ENCODE data around the gene APOE. TPM values are rescaled to one million over a fixed set of nuclear protein-coding genes. Genes with fewer than 3 reads are reported as not detected.

APOE gene
- total and polyA plus RNA-seq, 2 of the 13 experiments (the other 11 are each of a cell fraction or from before 2014, with no cell fraction given), result 1,328 to 1,470 TPM

DNA sequence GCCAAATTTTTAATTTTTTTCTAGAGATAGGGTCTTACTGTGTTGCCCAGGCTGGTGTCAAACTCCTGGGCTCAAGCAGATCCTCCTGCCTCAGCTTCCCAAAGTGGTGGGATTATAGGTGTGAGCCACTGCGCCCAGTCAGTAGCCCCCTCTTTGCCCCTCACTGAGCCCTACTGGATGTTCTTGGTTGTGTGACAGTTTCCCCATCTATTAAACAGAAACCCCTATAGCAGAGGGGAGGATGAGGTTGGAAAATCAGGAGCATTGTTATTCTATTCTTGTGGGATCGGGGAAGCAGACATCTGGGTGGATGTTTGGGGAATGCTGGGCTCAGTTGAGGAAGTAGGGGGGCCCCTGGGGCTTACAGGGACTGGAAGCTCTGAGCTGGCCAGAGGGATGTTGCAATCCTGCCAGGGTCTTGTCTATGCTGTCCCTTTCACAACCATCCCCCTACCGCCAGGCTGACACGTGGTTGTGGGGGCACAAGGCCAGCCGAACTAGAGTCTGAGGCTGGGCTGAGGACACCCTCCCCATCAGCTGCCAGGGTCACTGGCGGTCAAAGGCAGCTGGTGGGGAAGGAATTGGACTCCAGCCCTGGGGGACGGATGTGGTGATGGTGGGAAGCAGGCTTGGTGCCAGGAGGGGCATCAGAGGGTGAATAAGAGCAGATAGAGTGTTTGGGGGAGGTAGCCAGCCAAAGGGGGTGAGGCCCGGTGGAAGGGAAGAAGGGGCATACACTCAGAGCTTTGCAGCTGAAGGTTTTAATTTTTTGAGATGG, 19.7 kb downstream of the APOE start (continued):
- TF ChIP-seq ZNF574 (CRISPR knock-in tag; IDR thresholded peaks at IDR 0.05), result peak; percentile 92
- no peak for TF ChIP-seq ZNF562 (CRISPR knock-in tag; IDR thresholded peaks at IDR 0.05; ENCODE audit: borderline replicate concordance)
- peak; percentile 80 for TF ChIP-seq GATAD1 (CRISPR knock-in tag; IDR thresholded peaks at IDR 0.05)
- TF ChIP-seq, protein P1, sequence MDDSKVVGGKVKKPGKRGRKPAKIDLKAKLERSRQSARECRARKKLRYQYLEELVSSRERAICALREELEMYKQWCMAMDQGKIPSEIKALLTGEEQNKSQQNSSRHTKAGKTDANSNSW (CRISPR knock-in tag; IDR thresholded peaks at IDR 0.05; ENCODE audit: borderline replicate concordance), result no peak
- no peak for TF ChIP-seq NFE2L1 (CRISPR knock-in tag; IDR thresholded peaks at IDR 0.05; ENCODE audit: borderline replicate concordance)
- peak; percentile 76; the same call in 1 of the 2 replicates for TF ChIP-seq AKAP8 (CRISPR knock-in tag; IDR thresholded peaks at IDR 0.05)
- TF ChIP-seq ZBTB20 (CRISPR knock-in tag; IDR thresholded peaks at IDR 0.05; ENCODE audit: borderline replicate concordance, low read depth), result peak; percentile 88; the same call in 1 of the 2 replicates
- TF ChIP-seq ATM (IDR thresholded peaks at IDR 0.05; ENCODE audit: borderline replicate concordance), result no peak
- no peak; the same call in 1 of the 2 replicates for TF ChIP-seq TOE1 (CRISPR knock-in tag; IDR thresholded peaks at IDR 0.05)
- no peak for TF ChIP-seq TAF15 (IDR thresholded peaks at IDR 0.05; ENCODE audit: low read depth, low read length, poor library complexity, severe bottlenecking)
- TF ChIP-seq ZBTB26 (CRISPR knock-in tag; IDR thresholded peaks at IDR 0.05; ENCODE audit: borderline replicate concordance), result peak; percentile 72; the same call in 1 of the 2 replicates
- TF ChIP-seq TRIM22 (IDR thresholded peaks at IDR 0.05), result no peak
- TF ChIP-seq ARID2 (CRISPR knock-in tag; IDR thresholded peaks at IDR 0.05; ENCODE audit: borderline replicate concordance), result no peak
- peak; percentile 96 for TF ChIP-seq ZNF878 (CRISPR knock-in tag; IDR thresholded peaks at IDR 0.05)
- TF ChIP-seq HMGA1 (CRISPR knock-in tag; conservative IDR thresholded peaks at IDR 0.05), result no peak
- TF ChIP-seq, protein P2, sequence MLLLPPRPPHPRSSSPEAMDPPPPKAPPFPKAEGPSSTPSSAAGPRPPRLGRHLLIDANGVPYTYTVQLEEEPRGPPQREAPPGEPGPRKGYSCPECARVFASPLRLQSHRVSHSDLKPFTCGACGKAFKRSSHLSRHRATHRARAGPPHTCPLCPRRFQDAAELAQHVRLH (CRISPR knock-in tag; IDR thresholded peaks at IDR 0.05; ENCODE audit: borderline replicate concordance, low read depth), result peak; percentile 97
- TF ChIP-seq SETDB1 (CRISPR knock-in tag; IDR thresholded peaks at IDR 0.05; ENCODE audit: borderline replicate concordance), result no peak
- TF ChIP-seq, protein P3, sequence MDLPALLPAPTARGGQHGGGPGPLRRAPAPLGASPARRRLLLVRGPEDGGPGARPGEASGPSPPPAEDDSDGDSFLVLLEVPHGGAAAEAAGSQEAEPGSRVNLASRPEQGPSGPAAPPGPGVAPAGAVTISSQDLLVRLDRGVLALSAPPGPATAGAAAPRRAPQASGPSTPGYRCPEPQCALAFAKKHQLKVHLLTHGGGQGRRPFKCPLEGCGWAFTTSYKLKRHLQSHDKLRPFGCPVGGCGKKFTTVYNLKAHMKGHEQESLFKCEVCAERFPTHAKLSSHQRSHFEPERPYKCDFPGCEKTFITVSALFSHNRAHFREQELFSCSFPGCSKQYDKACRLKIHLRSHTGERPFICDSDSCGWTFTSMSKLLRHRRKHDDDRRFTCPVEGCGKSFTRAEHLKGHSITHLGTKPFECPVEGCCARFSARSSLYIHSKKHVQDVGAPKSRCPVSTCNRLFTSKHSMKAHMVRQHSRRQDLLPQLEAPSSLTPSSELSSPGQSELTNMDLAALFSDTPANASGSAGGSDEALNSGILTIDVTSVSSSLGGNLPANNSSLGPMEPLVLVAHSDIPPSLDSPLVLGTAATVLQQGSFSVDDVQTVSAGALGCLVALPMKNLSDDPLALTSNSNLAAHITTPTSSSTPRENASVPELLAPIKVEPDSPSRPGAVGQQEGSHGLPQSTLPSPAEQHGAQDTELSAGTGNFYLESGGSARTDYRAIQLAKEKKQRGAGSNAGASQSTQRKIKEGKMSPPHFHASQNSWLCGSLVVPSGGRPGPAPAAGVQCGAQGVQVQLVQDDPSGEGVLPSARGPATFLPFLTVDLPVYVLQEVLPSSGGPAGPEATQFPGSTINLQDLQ (CRISPR knock-in tag; IDR thresholded peaks at IDR 0.05), result peak; percentile 86; the same call in 1 of the 2 replicates
- no peak for TF ChIP-seq GPN1 (CRISPR knock-in tag; IDR thresholded peaks at IDR 0.05; ENCODE audit: borderline replicate concordance)
- TF ChIP-seq MAX (IDR thresholded peaks at IDR 0.05), result peak; percentile 98

Measured in HepG2 (cell line).